ENCODE results near the gene FBXO21. TPM values are rescaled to one million over a fixed set of nuclear protein-coding genes. Genes with fewer than 3 reads are reported as not detected.

Gene FBXO21
- total RNA-seq, 1 donor: 71.9 TPM

DNA sequence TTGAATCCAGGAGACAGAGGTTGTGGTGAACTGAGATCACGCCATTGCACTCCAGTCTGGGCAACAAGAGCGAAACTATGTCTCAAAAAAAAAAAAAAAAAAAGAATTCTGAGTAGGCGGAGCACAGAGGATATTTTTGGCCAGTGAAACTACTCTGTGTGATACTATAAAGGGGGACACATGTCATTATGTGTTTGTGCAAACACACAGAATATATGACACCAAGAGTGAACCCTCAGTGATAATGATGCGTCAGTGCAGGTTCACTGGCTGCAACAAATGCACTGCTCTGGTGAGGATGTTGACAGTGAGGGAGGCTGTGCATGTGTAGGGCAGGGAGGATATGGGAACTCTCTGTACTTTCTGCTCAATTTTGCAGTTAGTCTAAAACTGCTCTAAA is 24.2 kb downstream of the FBXO21 start:
- no peak for DNase-seq (ENCODE audit: low read depth in 2 of 3, low spot score in 2 of 3)

- no peak for DNase-seq (ENCODE audit: low read depth in 2 of 3, low spot score in 2 of 3)
Measured at GRCh38 chr12:117165342-117165741, 24.9 kb downstream of the FBXO21 start.

GRCh38 chr12:117162633-117163032 is 27.6 kb downstream of the FBXO21 start:
- no peak for DNase-seq (ENCODE audit: low read depth in 2 of 3, low spot score in 2 of 3)

- no peak for DNase-seq (ENCODE audit: low read depth in 2 of 3, low spot score in 2 of 3)
Measured at GRCh38 chr12:117162167-117162539, 28.1 kb downstream of the FBXO21 start.

DNA sequence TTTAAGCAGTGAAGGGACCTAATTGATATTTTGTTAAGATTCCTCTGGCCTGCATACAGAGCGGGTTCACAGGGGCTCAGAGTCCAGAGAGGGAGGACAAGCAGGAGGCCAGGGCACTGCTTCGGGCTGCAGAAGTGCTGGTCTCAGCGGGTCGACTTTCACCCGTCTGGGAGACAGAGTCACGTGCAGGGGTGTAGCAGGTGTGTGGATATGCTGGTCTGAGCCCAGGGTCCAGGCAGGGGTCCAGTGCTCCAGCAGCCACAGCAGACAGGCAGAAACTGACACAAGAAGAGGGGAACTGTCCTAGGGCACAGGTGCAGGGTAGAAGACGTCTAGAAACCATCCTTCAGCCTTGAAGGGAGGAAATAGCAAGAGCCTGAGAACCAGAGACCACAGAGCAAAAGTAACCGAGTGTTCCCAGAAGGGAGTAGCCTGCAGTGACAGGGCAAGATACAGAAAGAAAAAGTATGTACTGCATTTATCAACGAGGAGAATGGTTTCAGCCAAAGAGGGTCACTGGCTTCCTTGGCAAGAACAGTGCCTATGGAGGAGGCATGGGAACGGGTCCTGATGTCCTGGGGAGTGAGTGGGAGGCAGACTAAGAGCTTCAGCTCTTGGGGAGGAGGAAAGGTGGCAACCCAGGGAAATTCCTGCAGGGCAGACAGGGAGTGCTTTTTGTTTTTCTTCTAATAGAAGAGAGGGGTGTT is 28.7 kb downstream of the FBXO21 start:
- no peak for DNase-seq (ENCODE audit: low read depth in 2 of 3, low spot score in 2 of 3)

DNA sequence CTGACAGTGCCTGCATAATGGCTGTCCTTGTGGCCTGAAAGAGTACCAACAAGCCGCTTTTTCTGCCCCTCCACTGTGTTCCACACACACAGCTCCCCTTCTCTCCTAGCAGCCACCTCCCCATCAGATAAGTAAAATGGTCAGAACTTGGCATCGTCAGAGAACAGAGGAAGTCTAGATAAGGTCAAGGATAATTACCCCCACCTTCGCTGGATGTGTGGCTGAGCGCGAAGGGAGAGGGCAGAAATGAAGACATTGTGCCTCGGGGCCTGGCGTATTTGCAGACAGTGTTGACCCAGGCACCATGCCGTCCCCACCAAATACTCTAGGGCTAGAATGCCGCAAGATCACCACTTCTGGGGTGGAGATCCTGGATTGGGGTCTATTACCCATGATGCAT is 30.6 kb downstream of the FBXO21 start:
- no peak for DNase-seq (ENCODE audit: low read depth in 2 of 3, low spot score in 2 of 3)

GRCh38 chr12:117158911-117159553 is 31.2 kb downstream of the FBXO21 start:
- DNase-seq (ENCODE audit: low read depth in 2 of 3, low spot score in 2 of 3): no peak

- no peak for DNase-seq (ENCODE audit: low read depth in 2 of 3, low spot score in 2 of 3)
Measured at GRCh38 chr12:117158096-117158495, 32.2 kb downstream of the FBXO21 start.

DNA sequence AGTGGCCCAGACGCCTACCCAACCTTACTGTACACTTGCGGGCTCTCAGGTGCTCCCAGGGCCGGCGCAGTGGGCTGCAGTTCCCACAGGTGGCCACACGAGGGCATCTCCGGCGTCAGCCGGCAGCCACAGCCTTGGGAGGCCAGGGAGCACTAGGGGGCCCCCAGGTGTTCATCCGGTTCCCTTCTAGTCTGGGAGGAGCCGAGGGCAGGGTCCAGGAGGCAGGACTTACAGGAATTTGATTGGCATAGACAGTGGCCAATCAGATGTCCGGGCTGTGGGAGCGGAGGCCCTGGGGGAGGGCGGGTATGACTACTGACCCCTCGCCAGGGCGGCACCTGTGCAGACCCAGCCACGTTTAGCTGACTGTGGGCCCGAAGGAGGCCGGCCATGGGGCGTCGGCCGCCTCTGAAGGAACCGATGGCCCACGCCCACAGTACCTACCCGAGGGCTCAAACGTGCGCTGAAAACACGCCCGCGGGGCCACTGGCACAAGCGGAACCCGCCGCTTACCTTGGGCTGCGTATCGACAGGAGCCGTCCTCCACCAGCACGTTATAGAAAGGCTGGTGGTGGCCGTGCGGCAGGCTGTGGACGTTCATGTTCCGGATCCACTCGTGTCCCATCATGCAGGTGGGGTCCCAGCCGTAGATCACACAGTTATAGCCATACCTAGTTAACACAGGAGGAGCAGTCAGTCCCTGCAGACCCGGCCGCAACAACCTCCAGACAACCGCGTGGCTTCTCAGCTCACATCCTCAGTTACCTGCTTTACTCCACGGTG is 34.8 kb downstream of the FBXO21 start:
- DNase-seq (ENCODE audit: low read depth in 2 of 3, low spot score in 2 of 3): peak; percentile 46 to 65 (median 53)

DNA sequence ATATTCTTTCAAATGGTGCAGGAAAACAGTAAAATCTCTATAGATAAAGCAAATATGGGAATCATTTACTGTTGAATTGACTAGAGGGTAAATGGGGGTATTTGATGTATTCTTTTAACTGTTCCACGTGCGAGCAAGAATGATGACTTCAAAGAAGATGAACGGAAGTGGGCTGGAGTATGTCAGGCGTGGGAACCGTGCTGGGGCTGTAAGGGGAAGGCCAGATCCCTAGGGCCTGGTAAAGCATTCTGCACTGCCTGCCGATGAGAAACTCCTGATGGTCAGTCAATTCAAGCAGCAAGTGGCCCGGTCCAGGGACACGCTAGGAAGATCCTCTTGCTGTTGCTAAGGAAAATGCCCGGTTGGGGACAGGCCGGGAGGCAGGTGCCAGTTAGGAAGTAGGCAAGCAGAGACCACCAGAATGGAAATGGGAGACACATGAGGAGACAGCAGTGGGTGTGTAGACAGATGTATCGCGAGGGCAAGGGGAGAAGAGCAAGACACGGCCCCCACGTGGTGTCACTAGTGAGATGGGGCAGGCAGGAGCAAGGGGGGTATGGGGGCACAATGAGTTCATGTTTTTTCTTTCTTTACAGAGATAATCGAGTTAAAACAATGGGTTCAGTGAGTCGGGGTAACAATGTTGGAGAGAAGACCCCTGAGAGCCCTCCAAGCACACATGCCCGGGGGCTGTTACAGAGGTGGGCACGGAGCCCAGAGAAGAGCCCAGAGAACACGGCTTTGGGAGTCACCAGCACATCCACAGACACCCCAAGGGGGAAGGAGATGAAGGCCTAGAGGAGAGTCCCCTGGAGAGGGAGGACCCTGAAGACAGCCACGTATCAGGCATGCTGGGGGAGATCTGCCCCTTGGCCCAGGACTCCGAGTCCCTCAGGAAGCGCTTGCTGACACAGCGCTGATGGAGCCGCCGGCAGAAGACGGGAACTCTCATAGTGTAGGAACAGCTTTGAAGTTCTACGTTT is 37.2 kb downstream of the FBXO21 start:
- DNase-seq (ENCODE audit: low read depth in 2 of 3, low spot score in 2 of 3): no peak

DNA sequence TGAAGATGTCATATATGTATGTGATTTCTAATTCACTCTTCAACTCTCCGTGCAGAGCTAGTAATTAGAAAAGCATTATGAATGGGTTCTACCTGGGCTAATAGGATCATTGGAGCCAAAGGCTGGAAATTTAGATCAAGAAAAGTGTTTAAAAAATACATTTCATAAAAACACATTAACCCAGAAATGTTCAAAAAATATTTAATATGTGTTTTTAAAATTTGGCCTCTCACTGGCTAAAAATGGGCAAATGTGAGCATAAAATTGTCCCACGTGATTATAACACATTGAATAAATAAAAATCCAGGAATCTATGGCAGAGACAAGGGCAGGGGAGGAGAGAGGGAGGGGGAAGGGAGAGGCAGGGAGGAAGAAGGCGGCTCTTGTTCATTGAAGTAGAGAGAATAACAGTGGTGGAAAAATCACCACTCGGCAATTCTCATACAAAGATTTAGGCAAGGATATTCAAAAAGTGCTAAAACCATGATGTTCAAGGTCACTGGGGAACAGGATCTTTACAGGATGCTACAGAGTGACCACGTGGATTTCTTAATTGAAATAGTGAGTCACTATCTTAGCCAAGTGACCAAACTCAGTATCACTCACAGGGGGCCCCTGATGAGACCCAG is 38.8 kb downstream of the FBXO21 start:
- no peak for DNase-seq (ENCODE audit: low read depth in 2 of 3, low spot score in 2 of 3)

DNA sequence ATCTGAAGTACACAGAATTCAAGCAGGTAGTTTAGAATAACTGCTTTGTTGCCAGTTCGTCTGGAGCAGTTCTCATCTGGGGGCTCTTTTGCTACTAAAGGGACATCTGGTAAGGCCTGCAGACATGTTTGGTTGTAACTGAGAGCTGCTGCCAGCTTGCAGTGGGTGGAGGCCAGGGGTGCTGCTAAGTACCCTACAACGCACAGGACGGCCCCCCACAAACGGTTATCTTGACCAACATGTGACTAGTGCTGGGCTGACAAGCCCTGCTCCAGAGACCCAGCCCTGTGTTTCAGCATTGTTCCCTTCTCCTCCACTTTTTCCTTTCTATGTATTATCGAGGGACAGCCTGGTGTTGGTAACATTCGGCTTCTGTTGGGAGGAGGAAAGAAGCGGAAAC is 40.8 kb downstream of the FBXO21 start:
- DNase-seq (ENCODE audit: low read depth in 2 of 3, low spot score in 2 of 3): no peak

DNA sequence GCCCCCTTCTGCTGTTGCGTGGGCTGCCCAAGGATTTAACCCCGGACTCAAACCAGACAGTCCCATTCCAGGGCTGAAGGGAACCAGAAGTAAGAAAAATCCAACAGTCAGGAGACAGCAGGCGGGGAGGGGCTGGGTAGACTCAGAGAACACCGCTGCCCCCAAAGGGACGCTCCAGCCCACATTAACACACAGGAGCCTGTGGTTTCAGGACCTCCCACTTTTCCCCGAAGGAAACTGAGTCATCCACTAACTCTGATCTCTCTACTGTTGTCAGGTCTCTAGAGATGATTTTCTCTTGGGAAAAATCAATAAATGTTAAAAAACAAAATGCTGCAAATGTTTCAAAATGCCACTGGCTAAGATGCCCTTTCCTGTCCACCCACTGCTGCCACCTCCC is 41.6 kb downstream of the FBXO21 start:
- no peak for DNase-seq (ENCODE audit: low read depth in 2 of 3, low spot score in 2 of 3)

DNA sequence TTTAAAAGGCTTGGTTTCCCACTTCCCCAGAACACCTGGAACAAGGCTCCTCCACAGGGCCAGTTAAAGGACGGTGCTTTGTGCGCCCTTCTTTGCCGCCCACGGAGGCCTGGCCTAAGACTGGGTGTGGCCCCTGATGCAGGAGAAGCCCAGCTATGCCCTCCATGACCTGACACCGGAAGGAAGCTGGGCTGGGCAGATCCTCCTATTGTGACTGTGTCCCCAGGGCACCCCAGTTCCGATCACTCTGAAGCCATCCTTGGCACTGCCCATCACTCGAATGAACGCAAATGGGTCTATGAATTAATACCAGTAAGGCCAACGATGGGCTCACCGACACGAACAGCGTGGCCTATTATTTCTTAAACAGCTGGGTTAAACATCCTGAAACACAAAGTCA is 42.6 kb downstream of the FBXO21 start:
- no peak for DNase-seq (ENCODE audit: low read depth in 2 of 3, low spot score in 2 of 3)

DNA sequence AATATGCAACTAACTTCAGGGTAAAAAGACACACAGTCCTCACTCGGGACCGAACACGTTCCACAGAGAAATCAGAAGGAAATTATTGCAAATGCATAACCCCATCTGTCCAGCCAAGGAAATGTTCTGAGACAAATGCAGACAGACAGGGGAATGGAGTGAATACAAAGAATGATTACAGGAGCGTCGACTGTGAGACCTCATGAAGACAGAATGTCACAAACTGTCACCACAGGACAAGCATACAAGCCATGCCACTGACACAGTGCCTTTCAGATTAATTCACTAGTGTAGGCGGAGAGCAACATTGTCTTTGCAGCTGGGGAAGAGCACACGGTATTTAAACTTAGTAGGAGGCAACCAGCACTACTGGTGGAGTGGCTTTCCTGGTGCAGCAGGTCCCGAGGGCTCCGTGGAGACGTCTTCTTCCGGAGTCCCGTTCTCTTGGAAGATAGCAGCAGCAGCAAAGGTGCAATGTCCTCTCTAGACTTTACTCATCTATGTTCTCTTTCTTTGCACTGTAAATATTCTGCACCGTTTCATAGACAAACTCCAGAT is 44.6 kb downstream of the FBXO21 start:
- no peak for DNase-seq (ENCODE audit: low read depth in 2 of 3, low spot score in 2 of 3)

DNA sequence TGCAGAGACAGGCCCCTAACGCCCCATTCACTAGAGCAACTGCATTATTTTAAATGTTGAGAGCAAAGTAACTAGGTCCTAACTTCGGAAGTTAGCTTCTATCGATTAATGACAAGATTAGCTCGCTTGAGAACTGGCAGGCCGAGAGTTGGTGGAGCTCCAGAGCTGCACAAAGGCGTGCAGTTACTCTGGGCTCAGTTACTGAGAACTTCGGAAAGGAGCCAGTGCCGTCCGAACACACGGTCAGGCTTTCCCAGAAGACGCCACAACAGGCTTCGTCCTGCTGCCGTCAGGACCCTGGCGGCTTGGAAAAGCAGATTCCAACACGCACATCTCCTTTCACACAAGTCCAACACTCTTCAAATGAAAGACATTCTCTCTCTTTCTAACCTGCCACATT is 45.7 kb downstream of the FBXO21 start:
- DNase-seq (ENCODE audit: low read depth in 2 of 3, low spot score in 2 of 3): no peak

DNA sequence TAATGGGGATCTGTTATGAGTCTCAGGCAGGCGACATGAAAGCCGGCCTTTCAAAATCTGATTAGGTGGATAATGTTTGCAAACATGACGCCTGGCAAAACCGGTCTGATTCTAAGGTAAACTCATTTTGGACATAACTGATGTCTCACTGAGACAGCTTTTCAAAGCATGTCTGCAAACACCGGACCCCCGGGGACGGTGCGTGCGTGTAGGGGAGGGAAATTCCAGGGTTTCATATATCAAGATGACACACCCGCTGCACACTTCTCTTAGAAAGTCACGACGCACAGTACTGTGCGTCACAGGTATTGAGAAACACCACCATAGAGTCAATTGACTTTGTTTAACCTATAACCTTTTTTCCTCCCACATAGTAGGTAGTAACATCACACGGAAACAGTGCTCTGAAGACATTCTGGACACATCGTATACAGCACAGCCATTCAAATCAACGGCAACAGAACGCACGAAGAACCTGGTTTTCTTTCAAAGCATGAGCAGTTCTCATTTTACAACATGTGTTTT is 47.2 kb downstream of the FBXO21 start:
- DNase-seq (ENCODE audit: low read depth in 2 of 3, low spot score in 2 of 3): no peak

DNA sequence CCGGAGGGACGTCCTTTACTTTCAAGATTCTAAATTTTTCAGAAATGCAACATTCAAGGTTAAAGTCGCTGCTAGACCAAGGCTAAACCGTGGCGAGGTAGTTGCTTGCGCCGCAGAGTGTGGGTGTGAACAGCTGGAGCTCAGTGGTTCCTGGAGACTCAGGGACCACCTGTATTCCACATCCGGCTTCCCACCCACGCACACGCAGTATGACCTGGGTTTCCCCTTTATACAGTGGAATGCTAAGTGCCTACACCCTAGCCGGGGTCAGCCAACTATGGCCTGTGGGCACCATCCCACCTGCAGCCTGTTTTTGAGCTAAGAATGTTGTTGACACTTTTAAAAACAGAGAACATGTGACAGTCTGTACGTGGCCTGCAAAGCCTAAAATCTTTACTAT is 48.2 kb downstream of the FBXO21 start:
- no peak for DNase-seq (ENCODE audit: low read depth in 2 of 3, low spot score in 2 of 3)

GRCh38 chr12:117141097-117141898 is 49.0 kb downstream of the FBXO21 start:
- no peak for DNase-seq (ENCODE audit: low read depth in 2 of 3, low spot score in 2 of 3)

Measured in hematopoietic multipotent progenitor cell (in vitro differentiated cells).